Measurements from ENCODE around the gene ADAMTS18.

Gene ADAMTS18

GRCh38 chr16:77393955-77394354, 40.9 kb downstream of the ADAMTS18 start:
- no peak for DNase-seq

DNA sequence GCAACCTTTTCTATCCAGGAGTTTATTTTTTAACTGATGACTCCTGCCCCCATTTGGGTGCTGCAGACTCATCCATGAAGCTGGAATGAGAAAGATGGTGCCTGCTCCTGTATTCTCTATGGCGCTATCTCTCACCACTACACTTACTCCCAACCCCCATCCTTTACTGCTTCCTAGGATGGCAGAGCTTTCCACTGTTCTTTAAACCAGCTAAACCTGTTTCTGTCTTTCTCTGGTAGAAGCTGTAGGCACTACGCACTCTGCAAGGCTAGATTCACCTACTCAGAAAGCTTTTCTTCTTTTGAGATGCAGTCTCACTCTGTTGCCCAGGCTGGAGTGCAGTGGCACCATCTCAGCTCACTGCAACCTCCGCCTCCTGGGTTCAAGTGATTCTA, 47.0 kb downstream of the ADAMTS18 start:
- no peak for DNase-seq

- no peak for DNase-seq
Measured at GRCh38 chr16:77386831-77387814, 47.7 kb downstream of the ADAMTS18 start.

DNA sequence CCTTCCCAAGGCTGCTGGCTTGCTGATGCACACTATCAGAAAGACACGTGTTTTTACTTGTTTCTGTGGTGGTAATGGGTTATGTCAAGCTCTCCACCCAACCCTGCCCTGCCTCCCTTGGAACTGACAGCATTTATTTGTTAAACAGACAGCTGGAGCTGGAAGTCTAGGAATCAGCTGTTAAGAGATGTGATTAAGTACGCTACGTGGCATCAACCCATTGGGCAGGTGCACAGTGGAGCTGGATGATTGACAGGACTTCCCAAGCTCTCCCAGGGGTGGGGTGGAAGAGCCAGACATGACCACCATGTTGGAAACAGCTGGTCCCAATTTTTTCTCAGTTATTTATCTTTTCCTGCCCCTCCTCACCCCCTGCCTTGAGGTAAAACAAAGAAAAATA, 49.4 kb downstream of the ADAMTS18 start:
- no peak for DNase-seq

GRCh38 chr16:77383606-77384187, 51.1 kb downstream of the ADAMTS18 start:
- DNase-seq = no peak

GRCh38 chr16:77376358-77376757, 58.5 kb downstream of the ADAMTS18 start:
- peak in 1 of 2 experiments; percentile 1 for DNase-seq

- no peak for DNase-seq
Measured at GRCh38 chr16:77375396-77375795, 59.4 kb downstream of the ADAMTS18 start.

DNA sequence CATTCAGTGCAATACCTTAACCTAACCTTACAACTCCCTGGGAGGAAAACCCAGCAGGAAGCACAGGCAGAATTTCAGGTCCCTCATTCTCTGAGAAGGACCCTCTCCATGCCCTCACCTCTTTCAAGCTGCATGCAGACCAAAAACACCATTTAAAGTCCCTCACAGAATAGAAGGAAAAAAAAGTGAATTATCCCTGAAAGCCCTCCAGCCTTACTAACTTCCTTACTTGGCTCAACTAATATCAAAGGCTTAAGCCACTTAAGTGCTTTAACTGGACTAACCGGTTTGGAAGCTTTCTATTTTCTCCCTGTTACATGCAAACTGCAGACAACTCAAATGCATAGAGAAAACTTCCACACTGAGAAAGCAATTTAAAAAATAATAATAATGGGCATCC, 60.5 kb downstream of the ADAMTS18 start:
- no peak for DNase-seq

- no peak for DNase-seq
Measured at GRCh38 chr16:77373726-77374125, 61.1 kb downstream of the ADAMTS18 start.

GRCh38 chr16:77364770-77365169, 70.1 kb downstream of the ADAMTS18 start:
- no peak for DNase-seq

DNA sequence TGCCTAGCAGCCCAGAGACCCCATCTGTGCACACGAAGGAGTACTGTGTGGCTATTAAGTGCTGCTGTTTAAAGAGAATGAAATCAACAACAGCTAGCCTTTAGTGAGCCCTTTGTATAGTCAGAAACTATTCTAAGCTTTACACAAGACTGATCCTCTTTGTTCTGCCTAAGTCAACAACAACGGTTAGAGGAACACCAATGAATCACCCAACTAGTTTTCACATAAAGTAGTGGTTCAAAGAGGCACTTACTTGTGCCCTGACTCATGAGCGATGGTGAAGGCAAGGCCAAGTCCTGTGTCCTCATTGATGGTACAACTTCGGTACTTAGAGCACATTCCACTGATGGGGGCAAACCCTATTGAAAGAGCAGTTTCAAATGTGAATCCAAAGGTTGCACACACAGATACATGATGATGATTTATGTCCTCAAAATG, 75.8 kb downstream of the ADAMTS18 start:
- no peak for DNase-seq

DNA sequence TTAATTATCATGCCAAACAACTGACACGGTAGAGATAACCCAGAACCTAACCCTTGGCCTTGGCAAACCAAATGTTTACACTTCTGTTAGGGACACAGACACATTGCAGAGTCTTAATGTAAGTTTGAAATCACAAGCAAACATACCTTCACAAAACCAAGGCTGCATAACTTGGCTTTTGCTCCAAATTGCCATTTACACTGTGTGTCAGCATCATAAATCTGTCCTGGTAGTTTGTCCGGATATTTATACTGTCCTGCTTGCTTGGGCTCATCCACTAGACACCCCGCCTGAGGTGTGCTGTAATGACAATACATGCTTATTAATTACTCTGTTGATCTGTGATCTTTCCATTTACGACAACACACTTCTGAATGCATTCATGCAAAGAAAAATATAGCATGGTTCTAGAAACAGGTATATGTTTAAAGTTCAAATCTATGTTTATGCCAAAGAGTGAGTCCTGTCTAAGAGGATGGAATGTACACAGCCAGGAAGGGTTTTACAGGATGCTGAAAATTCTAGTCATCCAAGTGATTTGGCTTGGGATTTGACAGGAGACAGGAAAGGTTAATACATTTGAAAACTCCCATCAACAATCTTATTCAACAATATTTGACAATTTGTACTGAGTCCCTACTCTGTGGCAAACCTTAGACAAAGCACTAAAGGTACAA, 81.1 kb downstream of the ADAMTS18 start:
- no peak for DNase-seq

- DNase-seq = no peak
Measured at GRCh38 chr16:77344341-77344740, 90.5 kb downstream of the ADAMTS18 start.

DNA sequence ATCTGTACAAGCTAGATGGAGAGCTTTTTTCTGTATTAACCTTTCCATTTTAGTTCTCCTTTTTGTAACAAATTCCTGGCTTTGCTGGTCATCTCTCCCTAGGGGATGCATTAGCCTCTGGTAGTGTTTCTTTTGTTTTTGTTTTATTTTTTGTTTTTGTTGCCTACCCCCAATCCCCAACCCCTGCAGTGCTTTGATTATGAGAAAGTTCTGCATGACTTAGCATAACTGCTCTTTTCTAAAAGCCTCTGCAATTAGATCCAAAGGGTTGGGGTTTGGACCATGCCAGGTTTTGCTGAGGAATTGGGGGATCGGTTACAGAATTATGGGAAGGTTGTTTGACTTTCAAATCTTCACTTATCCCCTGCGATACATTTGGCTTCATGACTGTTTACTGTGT, 98.2 kb downstream of the ADAMTS18 start:
- no peak for DNase-seq

DNA sequence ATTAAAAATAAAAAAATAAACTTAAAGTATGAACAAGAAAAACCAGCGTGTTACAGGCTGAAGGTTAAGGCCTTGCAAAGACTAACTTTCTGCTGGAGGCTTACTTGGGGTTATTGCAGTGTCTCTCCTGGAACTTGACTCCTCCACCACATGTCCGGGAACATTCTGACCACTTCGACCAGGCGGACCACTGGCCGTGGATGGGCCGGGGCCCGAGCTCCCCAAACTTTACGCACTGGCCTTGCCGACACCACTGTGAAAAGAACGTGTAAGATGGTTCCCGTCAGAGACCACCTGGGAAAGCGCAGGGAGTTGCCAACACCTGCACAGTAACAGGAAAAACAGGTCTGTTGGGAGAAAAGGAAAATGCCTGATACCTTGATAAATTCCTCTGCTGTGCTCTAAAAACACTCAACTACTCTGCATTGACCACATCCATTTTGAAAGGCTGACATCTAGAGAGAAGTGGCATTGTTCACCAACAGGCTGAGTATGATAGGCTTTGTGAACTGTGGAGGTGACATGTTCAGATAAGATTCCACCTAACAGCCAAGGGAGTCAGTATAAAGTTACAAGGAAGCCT, 99.1 kb downstream of the ADAMTS18 start:
- DNase-seq = no peak

DNA sequence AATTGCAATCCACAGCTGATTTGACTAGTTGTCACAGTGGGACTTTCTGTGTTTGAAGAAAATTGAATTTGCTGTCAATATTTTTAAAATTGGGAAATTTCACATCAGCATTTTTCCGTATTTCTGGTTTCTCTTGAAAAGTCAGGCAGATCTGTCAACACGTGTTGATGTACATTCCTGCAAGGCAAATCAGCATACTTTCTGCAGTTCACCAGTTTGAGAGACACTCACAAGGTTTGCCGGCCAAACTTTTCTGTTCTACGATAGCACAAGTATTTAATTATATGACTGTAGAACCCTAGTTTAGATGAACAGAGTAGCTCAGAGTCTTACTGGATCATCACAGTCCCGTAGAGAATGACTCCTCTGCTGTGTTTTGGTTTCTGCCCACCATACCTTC, 102.0 kb downstream of the ADAMTS18 start:
- DNase-seq = no peak

GRCh38 chr16:77331802-77332586, 102.8 kb downstream of the ADAMTS18 start:
- DNase-seq = no peak

DNA sequence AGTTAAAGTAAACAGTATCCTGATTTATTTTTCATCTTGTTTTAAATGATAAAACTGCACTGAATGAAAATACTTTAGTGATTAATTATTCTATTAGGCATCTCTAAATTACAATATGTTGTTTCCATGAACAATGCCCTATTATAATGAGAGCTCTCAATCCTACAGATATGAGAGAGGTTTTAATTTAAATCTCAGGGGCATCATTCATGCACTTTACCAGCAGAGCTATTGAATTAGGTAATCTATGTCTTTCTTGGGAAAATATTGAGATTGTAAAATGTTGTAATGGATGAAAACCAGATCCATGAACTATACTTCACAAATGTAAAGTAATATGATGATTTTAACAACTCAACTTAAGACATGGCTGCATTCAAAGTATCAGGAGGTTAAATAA, 103.8 kb downstream of the ADAMTS18 start:
- DNase-seq = no peak

GRCh38 chr16:77330332-77331042, 104.3 kb downstream of the ADAMTS18 start:
- no peak for DNase-seq

- no peak for DNase-seq
Measured at GRCh38 chr16:77328768-77329167, 106.1 kb downstream of the ADAMTS18 start.

DNA sequence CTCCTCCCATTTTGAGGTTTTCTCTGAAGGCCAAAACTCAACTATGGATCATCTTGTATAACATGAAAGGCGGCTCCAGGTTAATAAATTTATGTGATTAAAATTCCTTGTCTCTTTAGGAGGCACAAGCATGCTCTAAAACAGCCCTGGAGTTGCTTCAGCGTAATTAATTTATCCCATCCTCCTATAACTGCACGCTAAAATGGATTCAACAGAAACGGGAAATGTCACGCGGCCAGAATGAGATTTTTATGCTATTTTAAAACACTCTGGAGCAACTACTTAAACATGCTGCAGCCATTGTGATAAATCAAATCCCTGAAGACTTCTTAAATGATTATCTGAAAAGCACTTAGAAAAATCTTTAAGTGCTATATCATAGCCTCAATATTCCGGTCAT, 106.6 kb downstream of the ADAMTS18 start:
- DNase-seq = no peak

GRCh38 chr16:77327717-77328116, 107.1 kb downstream of the ADAMTS18 start:
- no peak for DNase-seq
